HEK293T (cell line): ENCODE measurements around the gene CRABP2.

Source experiments
- ARNT ChIP-seq: fragments of 450-650 bp; IDR thresholded peaks from 2 replicates; pipeline ENCODE4 v1.6.1; 2017; ENCODE audit warnings: mild to moderate bottlenecking
- FOXA1 ChIP-seq: fragments of 450-650 bp; IDR thresholded peaks from 2 replicates; pipeline ENCODE4 v1.6.1; 2016; ENCODE audit warnings: mild to moderate bottlenecking
- FOXM1 ChIP-seq: fragments of 450-650 bp; IDR thresholded peaks from 2 replicates; pipeline ENCODE4 v1.6.1; 2017; ENCODE audit warnings: mild to moderate bottlenecking, borderline replicate concordance
- LEF1 ChIP-seq: fragments of 450-650 bp; IDR thresholded peaks from 2 replicates; pipeline ENCODE4 v1.6.1; 2017; ENCODE audit warnings: mild to moderate bottlenecking, borderline replicate concordance
- PKNOX1 ChIP-seq: fragments of 450-650 bp; IDR thresholded peaks from 2 replicates; pipeline ENCODE4 v1.6.1; 2016
- SP1 ChIP-seq: fragments of 450-650 bp; IDR thresholded peaks from 2 replicates; pipeline ENCODE4 v1.6.1; 2017
- SUZ12 ChIP-seq: fragments of 450-650 bp; IDR thresholded peaks from 2 replicates; pipeline ENCODE4 v1.6.1; 2016; ENCODE audit warnings: mild to moderate bottlenecking

GRCh38 chr1:156676820-156677615, 28.4 kb downstream of the CRABP2 start, which contains the start of gene NES:
- TF ChIP-seq SP1, result no peak
- no peak for TF ChIP-seq FOXM1
- no peak; the same call in 1 of the 2 replicates for TF ChIP-seq PKNOX1
- no peak for TF ChIP-seq LEF1
- no peak for TF ChIP-seq FOXA1
- no peak for TF ChIP-seq SUZ12
- no peak for TF ChIP-seq ARNT
